ENCODE results near the gene CD81. TPM values are rescaled to one million over a fixed set of nuclear protein-coding genes. Genes with fewer than 3 reads are reported as not detected.

Gene CD81, protein sequence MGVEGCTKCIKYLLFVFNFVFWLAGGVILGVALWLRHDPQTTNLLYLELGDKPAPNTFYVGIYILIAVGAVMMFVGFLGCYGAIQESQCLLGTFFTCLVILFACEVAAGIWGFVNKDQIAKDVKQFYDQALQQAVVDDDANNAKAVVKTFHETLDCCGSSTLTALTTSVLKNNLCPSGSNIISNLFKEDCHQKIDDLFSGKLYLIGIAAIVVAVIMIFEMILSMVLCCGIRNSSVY
- total RNA-seq (2022; extraction: Qiagen RNA extraction; ENCODE audit: low read depth) = 281 to 422 TPM (median 421 TPM) in 5 replicates

DNA sequence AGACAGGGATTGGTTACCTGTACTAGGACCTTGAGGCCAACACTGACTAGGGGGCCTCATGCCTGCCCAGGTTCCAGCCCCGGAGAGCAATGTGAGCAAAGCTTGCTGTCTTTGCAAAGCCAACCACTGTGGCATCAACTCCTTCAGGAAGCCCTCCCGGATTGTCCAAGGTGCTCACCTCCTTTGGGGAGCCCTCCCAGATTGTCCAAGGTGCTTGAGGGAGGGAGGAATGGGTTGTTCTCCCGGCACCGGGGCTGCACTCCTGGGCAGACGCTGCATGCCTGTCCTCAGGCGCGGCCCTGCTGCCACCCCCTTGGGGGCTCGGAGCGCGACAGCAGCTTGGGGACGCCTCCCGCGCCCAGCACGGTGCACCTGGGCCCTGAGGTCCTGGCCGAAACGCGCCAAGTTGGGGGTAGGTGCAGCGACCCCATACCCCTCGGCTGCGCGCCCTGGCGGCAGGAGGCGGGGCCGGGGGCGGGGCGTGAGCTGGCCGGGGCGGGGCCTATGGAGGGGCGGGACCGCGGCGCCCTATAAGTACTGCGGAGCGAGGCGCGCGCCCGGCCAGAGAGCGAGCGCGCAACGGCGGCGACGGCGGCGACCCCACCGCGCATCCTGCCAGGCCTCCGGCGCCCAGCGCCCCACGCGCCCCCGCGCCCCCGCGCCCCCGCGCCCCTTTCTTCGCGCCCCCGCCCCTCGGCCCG is at the start of gene CD81:
Gene CD81 (plus strand): TSS at position 560 of the 701 bp plus-strand sequence. CDS start 240 bp downstream, outside the sequence.

DNA sequence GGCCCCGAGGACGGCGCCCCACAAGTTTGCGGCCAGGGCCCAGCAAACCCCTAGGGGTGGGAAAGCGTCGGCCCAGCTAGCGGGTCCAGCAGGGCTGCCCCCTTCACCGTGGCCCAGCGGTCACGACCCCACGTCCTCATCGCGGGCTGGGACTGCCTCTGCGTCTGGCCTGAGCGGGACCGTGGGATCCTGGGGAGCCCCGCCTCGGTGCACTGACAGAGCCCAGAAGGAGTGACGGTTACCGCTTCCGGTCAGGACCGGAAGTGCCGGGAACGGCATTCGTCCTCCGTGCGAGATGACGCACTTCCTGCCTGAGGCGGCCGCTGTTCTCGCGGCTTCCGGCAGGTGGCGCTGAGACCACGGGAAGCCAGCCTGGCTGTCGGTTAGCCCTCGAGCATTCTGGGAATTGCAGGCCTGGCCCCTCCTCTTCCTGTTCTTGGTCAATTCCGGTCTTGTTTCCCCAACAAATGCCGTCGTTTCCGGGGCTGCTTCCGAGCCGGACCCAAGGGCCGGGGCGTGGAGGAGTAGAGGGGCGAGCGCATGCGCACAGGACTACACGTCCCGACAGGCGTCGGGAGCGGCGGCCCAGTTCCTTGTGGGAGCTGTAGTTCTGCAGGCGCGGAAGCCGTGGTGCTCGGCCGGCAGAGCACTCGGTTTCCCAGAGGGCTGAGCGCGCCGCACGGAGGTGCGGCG is 23.1 kb downstream of the CD81 start, which contains the start of gene TSSC4:
Gene TSSC4 (plus strand): TSS at position 682 of the 693 bp plus-strand sequence. CDS start 1,884 bp downstream, outside the sequence.

DNA sequence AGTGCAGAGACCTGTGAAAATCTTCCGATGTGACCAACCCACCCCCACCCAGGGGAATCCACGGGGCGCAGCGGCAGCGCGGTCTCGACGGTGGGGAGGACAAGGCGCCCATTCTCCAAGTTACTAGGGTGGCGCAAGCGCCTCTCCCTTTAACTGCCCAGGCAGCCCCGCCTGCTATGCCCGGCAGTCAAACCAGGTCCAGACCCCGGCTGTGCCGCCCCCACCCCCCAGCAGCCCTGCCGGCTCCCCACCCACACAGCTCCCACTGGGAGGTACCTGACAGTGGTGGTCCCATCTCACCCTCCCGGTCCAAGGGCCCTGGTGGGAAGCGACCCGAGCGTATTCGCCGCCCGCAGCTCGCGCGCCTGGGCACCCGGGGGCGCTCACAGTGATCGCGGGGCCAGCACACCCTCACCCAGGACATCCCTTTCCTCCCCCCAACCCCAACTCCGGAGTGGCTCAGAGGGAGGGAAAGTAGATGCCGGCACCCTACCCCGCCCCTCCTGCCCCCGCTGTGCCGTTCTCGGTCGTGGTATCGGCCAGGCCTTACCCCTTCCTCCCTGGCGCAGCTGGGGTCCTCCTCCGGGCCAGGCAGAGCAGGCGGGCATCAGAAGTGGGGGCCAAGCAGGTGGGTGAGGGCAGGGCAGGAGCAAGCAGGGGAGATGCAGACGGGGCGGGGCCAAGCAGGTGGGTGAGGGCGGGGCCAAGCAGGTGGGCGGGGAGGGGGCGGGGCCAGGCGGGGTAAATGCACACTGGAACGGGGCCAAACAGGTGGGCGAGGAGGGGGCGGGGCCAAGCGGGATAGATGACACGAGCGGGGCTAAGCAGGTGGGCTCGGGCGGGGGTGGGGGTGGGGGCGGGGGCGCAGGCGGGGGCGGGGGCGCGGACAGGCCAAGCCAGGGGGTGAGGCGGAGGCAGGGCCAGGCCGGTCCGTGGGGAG is 67.0 kb downstream of the CD81 start, which contains the start of gene TRPM5:
Gene TRPM5 (minus strand): TSS at position 634 of the 940 bp plus-strand sequence. CDS start 21,478 bp downstream, outside the sequence.

DNA sequence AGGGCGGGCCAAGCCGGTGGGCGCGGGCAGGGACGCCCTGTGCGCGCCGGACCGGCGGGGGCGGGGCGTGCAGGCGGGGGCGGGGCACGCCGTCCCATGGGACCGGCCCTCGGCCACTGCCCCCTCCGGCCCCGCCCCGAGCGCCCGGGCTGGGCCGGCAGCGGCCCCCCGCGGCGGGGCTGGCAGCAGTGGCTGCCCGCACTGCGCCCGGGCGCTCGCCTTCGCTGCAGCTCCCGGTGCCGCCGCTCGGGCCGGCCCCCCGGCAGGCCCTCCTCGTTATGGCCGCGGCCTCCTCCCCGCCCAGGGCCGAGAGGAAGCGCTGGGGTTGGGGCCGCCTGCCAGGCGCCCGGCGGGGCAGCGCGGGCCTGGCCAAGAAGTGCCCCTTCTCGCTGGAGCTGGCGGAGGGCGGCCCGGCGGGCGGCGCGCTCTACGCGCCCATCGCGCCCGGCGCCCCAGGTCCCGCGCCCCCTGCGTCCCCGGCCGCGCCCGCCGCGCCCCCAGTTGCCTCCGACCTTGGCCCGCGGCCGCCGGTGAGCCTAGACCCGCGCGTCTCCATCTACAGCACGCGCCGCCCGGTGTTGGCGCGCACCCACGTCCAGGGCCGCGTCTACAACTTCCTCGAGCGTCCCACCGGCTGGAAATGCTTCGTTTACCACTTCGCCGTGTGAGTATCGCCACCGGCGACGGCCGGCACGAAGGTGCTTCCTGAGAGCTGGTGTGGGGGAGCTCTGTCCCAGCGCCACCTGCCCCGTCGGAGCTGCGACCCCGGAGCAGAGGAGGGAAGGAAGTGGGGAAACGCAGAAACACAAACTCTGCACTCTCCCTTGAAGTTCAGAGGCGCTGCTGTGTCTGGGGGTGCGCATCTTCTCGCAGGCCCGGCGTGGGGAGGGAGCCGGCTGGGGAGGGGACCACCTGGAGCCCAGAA is 68.0 kb downstream of the CD81 start, which contains the start of gene KCNQ1:
Gene KCNQ1 (plus strand): TSS at position 188 of the 925 bp plus-strand sequence. CDS start 91 bp downstream, at position 279.

Other genes with a start within 250 kb of the CD81 start
- gene IGF2, start 237.9 kb upstream of the CD81 start, total RNA-seq (2022; extraction: Qiagen RNA extraction; ENCODE audit: low read depth) = 1.3 to 3.3 TPM (median 1.9 TPM) in 5 replicates
- gene INS, start 216.1 kb upstream of the CD81 start, total RNA-seq (2022; extraction: Qiagen RNA extraction; ENCODE audit: low read depth) = not detected in 5 replicates
- 0.09 TPM in 1 of 5 replicates, not detected in the others for gene TH, start 205.5 kb upstream of the CD81 start, total RNA-seq (2022; extraction: Qiagen RNA extraction; ENCODE audit: low read depth)
- gene ASCL2, start 106.7 kb upstream of the CD81 start, total RNA-seq (2022; extraction: Qiagen RNA extraction; ENCODE audit: low read depth) = 0.03 to 0.07 TPM in 2 of 5 replicates, not detected in the others
- gene C11orf21, start 75.4 kb upstream of the CD81 start, total RNA-seq (2022; extraction: Qiagen RNA extraction; ENCODE audit: low read depth) = not detected in 5 replicates
- not detected in 5 replicates for gene TSPAN32, start 75.3 kb upstream of the CD81 start, total RNA-seq (2022; extraction: Qiagen RNA extraction; ENCODE audit: low read depth)
- gene TSSC4, start 23.4 kb downstream of the CD81 start, total RNA-seq (2022; extraction: Qiagen RNA extraction; ENCODE audit: low read depth) = 45.5 to 81.8 TPM (median 73.8 TPM) in 5 replicates
- not detected in 5 replicates for gene TRPM5, start 67.2 kb downstream of the CD81 start, total RNA-seq (2022; extraction: Qiagen RNA extraction; ENCODE audit: low read depth)
- gene KCNQ1, start 67.7 kb downstream of the CD81 start, total RNA-seq (2022; extraction: Qiagen RNA extraction; ENCODE audit: low read depth) = 0.24 to 0.83 TPM (median 0.43 TPM) in 5 replicates

Data from A549 treated with CpdA at 1 μM for 4 hours (cell line).